ENCODE results near the gene ADGRD1.

ADGRD1 gene

DNA sequence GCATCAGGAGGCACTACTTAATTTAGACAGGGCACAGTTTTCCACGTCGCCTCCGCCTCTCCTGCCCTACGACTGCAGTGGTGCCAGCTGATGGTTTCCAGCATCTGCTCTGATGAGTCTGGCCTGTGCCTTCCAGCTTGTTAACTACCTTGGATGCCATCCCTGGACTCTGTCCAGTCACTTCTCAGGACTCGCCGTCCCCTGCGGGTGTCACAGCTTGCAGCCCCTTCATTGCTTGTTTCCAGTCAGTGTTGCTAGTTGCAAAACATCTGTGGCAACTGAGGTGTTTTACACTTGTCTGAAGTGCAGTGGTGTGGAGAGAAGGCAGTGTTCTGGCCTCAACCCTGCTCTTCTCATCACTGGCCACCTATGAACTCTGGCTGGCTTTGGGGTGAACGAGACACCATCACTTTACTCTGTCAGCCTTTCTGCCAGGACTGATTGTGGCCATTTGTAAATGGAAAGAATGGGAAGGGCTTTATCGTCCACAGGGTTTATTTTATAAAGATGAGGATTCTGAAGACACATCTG lies 8.3 kb downstream of the ADGRD1 start:
- in situ Hi-C loops (cut with MboI; ENCODE audit: low sequenced_read_pairs): no loop called here

DNA sequence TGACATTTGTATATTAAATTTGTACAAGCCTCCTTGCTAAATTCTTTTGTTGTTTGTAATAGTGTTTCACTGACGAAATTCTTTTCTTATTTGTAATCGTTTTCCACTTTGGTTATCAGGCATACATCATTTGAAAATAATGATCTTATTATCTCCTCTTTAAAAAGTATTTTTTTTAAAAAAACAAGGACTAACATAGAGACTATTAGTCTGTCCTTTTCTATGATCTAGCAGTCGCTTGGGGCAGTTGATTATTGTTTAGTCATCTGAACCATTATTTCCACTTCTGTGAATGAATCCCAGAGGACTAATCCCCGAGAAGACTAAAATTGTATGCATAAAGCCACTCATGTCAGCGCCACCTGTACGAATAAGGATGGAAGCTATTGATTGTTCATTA lies 11.5 kb downstream of the ADGRD1 start:
- in situ Hi-C loops (cut with MboI; ENCODE audit: low sequenced_read_pairs): no loop called here

DNA sequence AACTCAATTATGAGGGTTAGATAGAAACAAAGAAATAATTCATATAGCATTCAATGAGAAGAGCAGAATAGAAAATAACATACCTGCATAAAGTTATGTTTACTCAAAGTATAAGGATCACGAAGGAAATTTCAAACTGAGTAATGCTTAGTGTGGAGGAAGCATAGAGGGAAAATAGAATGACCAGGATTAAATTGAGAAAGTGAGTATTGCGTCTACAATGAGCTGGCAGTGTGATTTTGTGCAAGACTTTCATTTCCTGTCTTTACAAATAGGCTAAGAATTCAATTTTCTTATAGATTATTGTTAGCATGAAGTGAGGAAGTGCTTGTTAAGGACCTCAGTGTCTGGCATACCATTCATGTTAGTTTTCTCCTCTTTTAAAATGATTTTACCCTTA lies 12.0 kb downstream of the ADGRD1 start:
- in situ Hi-C loops (cut with MboI; ENCODE audit: low sequenced_read_pairs): no loop called here

DNA sequence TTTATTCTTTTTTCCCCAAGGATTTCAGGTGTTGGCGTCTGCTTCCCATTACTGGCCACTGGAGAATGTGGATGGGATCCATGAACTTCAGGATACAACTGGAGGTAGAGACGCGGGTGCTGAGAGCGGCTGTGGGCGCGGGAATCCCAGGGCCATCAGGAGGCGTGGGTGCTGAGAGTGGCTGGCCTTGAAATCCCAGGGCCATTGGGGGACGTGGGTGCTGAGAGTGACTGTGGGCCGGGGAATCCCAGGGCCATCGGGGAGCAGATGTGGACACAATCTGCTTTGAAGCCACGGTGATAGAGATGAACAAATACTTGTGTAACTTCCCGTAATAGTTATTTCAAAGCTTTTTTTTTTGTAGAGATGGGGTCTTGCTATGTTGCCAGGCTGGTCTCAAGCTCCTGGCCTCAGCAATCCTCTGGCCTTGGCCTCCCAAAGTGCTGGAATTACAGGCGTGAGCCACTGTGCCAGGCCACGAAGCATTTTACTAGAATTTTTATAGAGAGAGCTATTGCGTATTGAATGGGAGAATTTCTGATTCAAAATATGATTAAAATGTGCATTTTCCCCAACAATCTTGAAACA lies 12.8 kb downstream of the ADGRD1 start:
- in situ Hi-C loops (cut with MboI; ENCODE audit: low sequenced_read_pairs): no loop called here

DNA sequence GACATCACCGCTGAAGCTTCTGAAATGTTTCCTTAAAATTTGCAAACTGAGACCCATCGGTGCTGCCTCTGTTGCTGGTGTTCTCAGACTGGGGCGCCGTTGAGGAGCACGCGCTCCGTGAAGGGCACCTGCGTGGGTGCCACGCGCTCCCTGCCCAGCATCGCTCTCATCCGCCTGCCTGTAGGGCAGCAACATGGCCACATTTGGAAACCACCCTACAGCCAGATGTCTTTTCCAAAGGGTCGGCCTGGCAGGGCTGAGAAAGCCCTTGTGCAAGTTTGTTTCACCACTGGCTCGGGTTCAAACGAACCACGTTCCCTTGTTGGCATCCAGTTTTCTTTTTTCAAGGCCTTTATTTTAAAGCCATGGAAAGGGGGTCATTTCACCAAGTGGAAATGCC lies 13.9 kb downstream of the ADGRD1 start:
- in situ Hi-C loops (cut with MboI; ENCODE audit: low sequenced_read_pairs): no loop called here

DNA sequence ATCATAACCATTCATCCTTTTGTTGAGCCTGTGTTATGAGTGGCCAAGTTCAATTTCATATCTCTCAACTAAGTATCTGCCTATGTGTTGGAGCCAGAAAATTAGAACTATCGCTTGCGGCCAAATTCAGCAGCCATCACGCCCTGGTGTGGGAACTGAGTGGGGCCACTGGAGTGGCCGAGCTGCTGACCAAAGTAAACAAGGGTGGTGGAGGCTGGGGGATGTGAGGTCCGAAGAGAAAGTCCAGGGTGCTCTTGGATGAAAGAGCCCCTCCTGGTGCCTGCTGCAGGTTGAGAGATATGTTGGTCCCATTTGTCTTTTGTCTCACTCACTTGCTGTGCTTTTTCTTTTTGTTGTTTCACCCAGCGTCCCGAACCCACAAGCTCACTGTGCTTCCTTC lies 14.9 kb downstream of the ADGRD1 start:
- in situ Hi-C loops (cut with MboI; ENCODE audit: low sequenced_read_pairs): no loop called here

DNA sequence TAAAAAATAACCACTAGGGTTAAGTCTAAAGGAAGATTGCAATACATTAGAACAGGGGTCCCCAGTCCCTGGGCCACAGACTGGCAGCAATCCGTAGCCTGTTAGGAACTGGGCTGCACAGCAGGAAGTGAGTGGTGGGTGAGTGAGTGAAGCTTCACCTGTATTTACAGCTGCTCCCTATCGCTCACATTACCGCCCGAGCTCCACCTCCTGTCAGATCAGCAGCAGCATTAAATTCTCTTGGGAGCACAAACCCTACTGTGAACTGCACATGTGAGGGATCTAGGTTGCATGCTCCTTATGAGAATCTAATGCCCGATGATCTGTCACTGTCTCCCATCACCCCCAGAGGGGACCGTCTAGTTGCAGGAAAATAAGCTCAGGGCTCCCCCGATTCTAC lies 15.5 kb downstream of the ADGRD1 start:
- in situ Hi-C loops (cut with MboI; ENCODE audit: low sequenced_read_pairs): no loop called here

DNA sequence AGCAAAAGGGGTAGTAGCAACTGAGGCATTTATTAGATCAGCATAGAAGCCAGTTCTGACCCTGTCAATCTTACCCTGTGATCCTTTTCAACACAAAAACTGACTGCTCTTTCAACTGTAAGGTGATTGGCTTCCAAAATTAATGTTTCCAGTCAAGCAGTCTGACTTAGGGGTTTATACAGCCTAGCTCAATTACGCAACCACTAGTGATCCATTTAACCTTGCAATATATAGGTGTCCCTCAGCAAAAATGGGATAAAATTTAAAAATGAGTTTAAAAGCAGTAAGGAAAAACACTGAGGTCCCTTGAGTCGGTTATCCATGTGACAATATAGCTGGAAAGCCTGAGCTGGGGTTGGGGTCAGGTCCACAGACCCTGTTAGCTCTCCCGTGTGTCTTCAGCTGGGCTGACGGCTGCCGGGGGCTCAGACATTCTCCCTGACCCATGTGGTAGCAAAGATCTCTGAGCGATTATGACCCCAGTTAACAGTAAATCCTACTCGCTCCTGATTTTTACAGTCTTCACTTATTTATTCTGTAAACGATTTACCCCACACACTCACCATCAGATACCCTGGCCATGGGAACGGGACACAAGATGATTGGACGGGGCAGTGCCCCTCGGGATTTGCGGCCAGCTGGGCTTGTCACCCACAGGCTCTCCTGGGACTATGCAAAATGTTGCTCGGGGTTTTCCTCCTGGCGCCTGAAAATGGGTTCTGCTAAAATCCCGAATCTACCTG lies 16.6 kb downstream of the ADGRD1 start:
- in situ Hi-C loops (cut with MboI; ENCODE audit: low sequenced_read_pairs): no loop called here

DNA sequence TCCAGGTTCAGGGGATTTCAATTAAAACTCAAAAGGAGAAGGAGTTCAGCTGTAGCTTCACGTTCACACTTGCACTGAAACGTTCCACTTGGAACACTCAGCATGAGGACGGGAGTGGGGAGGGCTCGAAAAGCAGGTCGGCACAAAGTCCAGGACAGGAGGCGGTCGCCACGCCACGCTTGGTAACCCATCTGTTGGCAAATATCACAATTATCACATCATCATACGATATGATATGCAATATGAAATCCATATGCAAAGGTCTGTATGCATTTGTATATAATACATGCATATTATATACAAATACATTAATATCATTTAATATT lies 17.2 kb downstream of the ADGRD1 start:
- in situ Hi-C loops (cut with MboI; ENCODE audit: low sequenced_read_pairs): no loop called here

DNA sequence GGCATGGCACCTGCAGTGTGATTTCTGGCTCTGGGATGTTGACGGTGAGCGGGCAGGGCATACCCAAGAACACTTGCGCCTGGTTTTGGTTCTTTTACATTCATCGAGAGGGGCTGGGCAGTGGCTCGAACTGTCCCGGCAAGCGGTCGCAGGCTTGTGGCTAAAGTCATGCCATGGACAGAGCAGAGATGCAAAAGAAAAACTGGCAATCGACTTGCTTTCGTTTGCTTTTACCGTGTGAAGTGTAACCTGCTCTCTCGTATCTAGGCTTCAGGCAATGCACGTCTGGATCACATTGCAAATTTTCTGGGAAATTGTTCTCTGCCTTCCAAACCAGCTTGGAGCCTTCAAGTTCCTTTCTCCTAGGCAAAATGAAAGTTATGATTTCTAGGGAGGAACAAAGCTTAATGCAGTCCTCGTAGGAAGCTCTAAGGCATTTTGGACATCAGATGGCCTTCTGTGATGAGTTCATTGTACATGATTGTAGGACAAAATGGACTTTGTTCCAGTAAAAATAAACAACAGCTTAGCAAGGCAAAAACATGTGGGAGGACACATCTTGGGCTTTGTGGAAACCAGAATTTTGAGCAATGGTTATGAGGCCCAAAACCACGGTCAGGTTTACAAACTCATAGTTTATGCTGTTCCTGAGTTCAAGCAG lies 18.3 kb downstream of the ADGRD1 start:
- in situ Hi-C loops (cut with MboI; ENCODE audit: low sequenced_read_pairs): no loop called here

DNA sequence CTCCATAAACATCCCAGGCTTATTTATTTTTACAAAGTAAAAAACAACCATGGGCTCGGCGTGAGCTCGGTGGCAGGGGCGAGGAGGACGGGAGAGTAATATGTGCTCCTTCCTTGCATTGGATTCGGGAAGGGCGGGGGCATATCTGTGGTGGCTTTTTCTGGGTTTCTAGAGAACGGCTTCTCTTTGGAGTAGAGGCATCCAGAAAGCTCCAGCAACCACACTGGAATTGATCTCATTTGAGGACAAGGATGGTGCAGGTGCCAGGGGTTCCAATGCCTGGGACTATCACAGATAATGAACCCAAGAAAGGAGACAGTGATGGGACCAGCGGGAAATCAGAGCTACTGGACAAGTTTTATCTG lies 18.9 kb downstream of the ADGRD1 start:
- in situ Hi-C loops (cut with MboI; ENCODE audit: low sequenced_read_pairs): no loop called here

DNA sequence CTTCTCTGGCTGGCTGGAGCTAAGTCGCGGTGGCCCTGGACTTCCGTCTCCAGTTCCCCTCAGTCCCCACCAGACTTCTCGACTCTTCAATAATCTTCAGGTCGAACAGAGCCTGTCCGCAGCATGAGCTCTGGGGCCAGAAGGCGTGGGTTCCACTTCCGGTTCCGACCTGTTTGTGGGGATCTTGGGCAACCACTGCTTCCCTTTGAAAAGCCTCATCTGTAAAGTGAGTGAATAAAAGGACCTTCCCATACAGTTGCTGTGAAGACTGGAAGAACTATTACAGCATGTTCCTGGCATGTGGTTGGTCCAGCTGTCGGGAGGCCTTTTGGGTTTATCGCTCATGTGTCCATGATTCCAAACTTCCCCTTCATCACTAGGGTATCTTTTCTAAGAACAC lies 19.4 kb downstream of the ADGRD1 start:
- in situ Hi-C loops (cut with MboI; ENCODE audit: low sequenced_read_pairs): no loop called here

DNA sequence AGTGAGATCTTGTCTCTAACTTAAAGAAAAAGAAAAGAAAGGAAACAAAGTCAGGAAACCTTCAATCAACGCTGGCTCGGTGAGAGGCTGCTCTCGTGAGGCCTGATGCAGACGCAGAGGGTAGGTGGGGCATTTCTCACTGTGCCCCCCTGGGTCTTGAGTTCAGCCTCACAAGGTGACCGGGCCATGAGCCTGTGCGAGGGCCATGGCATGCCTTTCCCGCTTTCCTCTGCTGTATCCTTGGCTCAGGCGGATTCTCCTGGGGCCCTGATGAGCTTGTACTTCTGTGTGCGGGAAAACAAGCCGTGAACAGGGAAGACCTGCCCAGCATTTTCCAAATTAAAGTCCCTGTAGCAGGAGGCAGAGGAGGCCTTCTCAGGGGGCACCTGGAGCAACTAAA lies 20.2 kb downstream of the ADGRD1 start:
- in situ Hi-C loops (cut with MboI; ENCODE audit: low sequenced_read_pairs): no loop called here

DNA sequence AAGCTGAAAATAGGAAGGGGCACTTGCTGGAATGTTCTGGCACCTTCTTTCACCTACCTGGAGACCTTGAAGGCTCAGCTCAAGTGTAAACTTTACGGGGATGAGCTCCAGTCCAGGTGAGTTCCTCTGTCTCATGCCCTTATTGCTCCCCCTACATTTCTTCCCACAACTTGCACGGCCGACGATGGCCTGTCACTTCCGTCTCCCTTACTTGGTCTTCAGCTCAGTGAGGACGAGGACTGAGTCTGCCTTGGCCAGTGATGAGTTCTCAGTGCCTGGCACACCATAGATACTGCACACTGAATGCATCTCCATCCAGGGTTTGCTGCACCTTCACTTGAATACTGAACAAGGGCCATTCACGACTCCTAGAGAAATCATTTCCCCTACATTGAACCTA lies 21.4 kb downstream of the ADGRD1 start:
- in situ Hi-C loops (cut with MboI; ENCODE audit: low sequenced_read_pairs): no loop called here

DNA sequence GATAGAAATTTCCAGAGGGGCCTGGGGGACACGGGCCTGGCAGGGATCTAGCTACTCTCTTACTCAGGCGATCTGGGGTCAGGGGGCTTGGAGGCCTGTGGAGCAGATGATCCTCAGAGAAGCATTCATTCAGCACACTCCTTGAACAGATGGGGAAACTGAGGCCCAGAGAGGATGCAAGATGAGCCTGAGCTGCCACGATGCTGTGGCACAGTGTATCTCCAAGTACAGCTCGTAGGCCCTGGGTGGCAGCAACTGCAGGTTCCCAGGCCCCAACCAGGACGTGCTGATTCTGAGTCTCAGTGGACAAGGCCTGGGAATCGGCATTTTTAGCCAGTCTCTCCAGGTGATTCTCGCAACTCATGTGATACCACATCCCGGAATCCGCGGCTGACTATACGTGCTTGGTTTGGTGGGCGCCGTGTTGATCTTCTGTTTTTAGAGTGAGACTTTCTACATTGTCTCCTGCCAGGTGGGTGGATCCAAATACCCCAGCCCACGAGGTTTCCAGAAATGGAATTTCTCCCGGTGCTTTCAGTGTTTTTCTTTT lies 22.5 kb downstream of the ADGRD1 start:
- in situ Hi-C loops (cut with MboI; ENCODE audit: low sequenced_read_pairs): no loop called here

DNA sequence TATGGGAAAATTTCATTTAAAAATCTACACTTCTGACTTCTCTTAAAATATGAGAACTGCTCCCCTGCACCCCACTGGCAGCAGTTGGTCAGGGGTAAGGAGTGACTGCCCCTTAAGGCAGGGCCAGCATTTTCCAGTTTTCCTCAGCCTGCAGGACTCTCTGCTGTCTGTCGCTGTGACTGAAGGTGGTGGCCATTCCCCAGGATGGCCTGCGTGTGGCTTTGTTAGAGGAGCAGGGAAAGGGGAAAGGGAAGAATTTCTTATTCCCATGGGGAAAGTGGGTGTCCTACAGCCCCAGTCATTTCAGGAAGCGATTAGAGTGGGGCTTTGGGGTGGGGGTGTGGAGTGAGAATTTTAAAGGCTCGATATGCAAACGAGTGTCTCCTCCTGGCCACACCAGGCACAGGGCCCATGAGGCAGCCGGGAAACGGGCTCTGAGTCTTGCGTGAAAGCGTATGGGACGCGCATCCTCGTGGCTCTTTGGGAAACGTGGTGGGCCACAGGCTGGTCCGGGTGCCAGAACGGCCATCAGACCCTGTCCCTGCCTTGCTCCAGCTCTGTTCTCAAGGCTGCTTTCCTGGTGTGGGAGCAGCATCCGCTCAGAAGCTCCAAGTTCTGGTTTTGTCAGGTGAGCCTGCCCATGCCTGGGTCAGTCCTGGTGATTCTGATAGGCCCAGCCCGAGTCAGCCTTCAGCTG lies 23.5 kb downstream of the ADGRD1 start:
- in situ Hi-C loops (cut with MboI; ENCODE audit: low sequenced_read_pairs): no loop called here

DNA sequence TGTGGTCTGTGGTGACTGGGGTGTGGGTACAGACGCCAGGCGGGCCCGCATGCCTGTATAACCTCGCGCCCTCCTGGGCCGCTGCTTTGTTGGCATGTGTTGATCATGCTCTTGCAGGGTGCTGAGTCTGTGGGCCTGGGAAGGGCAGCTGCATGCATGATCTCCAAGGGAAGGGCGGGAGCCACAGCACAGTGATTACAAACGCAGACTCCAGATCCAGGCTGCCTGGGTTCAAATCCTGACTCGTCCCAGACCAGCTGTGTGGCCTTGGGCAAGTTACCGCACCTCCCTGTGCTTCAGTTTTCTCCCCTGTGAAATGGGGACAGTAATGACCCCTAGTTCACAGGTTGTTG lies 24.0 kb downstream of the ADGRD1 start:
- in situ Hi-C loops (cut with MboI; ENCODE audit: low sequenced_read_pairs): no loop called here

DNA sequence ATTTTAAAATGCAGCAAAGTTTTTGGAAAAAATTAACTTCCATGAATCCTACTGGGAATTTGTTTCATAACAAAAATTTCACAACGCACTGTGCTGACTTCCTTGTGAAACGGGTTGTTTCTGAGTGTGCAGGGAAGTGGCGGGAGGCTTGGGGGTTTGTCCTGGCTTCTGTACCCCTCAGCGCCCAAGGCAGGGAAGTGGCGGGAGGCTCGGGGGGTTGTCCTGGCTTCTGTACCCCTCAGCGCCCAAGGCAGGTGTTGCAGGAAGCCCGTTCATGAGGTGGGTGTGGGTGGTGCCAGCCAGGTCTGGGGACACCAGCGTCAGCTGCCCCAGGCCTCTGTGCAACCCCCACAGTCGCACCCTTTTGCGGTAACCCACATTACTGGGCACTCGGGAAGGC lies 25.1 kb downstream of the ADGRD1 start:
- in situ Hi-C loops (cut with MboI; ENCODE audit: low sequenced_read_pairs): no loop called here

DNA sequence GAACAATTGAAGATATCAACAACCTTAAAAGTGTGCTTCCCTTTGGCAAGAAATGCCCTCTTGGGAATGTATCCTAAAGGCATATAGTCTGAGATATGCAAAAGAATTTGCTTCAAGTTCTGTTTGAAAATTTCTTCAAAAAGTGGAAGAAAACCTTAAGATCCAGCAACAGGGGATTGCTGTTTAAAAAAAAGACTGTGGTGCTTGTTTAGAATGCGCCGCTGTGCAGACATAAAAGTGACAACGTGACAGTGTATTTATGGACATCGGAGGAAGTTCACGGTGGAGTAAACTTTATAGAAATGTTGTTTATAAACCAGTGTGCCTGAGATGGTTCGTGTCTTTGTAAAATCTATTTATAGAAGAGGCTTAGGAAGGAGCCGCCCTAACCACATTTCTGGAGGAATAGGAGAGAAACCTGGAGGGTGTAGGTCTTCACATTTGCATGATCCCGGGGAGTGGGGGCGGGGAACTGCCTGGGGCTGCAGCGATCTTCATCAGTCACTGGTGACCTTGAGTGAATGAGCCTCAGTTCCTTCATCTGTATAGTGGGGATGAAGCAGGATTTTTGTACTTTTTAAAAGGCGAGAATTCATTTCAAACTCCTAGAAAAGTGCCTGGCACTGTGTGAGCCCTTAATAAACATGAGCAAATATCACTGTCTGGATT lies 27.5 kb downstream of the ADGRD1 start:
- in situ Hi-C loops (cut with MboI; ENCODE audit: low sequenced_read_pairs): no loop called here

DNA sequence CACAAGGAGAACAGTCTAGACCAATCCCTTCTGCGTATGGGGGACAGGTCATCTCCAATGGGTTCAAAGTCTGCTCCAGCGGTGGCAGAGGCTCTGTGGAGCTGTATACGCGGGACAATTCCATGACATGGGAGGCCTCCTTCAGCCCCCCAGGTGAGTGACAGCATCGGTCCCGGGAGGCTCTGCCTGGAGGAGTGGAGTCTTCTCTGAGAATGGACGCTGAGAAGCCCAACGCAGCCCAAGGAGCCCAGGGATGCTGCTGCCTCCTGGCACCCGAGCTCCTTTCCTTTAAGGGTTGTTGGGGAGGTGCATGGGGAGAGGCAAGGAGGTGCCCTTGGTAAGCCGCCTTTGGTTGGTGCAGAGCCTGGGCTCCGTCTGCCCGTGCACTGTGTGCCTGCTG lies 28.2 kb downstream of the ADGRD1 start:
- in situ Hi-C loops (cut with MboI; ENCODE audit: low sequenced_read_pairs): no loop called here

DNA sequence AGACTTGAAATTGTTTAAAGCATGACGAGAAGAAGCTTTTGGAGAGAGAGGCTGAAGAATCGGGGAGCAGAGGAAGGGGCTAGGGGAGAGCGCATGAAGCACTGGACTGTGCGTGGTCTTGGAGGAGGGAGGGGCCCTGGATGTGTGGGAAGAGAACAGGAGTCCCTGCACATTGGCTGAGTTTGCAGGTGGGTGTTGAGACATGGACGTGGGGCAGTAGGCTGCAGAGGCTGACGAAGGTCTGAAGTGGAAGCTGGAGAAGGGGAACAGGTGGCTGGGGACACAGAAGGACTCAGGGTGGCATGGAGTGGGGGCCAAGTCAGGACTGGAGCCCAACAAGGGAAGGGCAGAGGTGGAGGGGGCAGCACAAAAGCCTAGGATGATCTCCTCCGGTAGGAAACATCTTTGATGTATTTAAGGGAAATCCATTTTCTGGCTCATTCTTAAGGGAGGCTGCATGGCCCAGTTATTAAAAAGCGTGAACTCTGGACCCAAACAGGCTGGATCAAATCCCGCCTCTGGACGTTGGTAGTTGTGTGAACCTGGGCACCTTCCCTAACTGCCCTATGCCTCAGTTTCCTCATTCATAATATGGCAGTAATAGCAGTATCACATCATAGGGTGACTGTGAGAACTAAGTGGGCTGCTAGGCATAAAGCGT lies 29.0 kb downstream of the ADGRD1 start:
- in situ Hi-C loops (cut with MboI; ENCODE audit: low sequenced_read_pairs): no loop called here

Data from hTERT RPE-1 (cell line).